ENCODE measurements around the gene TAF11L5. TPM values are rescaled to one million over a fixed set of nuclear protein-coding genes. Genes with fewer than 3 reads are reported as not detected.

TAF11L5 gene
- total RNA-seq, 1 experiment from 2014 or later, result not detected

DNA sequence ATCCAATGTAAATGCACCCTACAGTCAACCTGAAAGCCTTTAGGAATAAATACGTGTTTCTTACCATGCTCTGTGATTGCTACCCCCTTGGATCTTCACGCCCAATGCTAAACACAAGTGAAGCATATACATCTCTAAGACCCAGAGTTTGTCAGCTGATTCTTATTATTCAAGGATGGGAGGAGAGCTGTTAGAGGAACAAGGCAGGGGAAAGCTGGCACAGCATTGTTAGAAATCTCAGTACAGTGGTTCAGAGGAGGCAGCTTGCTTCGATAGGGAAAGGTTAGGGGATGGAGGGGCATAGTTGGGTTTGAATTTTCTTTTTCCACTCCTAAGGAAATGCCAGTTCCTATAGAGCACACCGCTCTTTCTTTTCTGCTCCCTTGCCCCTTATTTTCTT lies 43.7 kb upstream of the TAF11L5 start:
- no TSS peak for BruUV-seq (replicated peaks)
- intact Hi-C loops (cut with micrococcal nuclease), result no loop called here
- H3K36me3 ChIP-seq (ENCODE audit: control insufficient read depth in 1 of 2, insufficient read depth in 2 of 2, low read length in 2 of 2), result no peaks in the 10 kb centered on the region
- no peaks in the 10 kb centered on the region for H4K20me1 ChIP-seq (ENCODE audit: insufficient read depth)
- H2AFZ ChIP-seq (ENCODE audit: low read depth, low read length, poor library complexity, severe bottlenecking), result no peak overlapping the region
- H3K9me3 ChIP-seq (ENCODE audit: control insufficient read depth in 1 of 2, insufficient read depth in 1 of 2, low read depth in 1 of 2, low read length in 2 of 2), result no peaks in the 10 kb centered on the region; a peak in 1 of 4 replicates
- DNase-seq (ENCODE audit: low read depth, low spot score) (no peak), ATAC-seq (no peak)
- TF ChIP-seq TCF7L2 (IDR thresholded peaks at IDR 0.05; ENCODE audit: borderline replicate concordance, extremely low read depth, insufficient read depth, insufficient read length) (no peak), ZBTB33 (IDR thresholded peaks at IDR 0.05; ENCODE audit: extremely low read depth, insufficient replicate concordance, low read length) (no peak), SRF (IDR thresholded peaks at IDR 0.05; ENCODE audit: low read depth) (no peak), RAD21 (IDR thresholded peaks at IDR 0.05; ENCODE audit: low read depth) (no peak), YY1 (IDR thresholded peaks at IDR 0.05; ENCODE audit: extremely low read depth, insufficient replicate concordance, low read depth, low read length) (no peak), CBX3 (IDR thresholded peaks at IDR 0.05; ENCODE audit: low read depth) (no peak), EGR1 (IDR thresholded peaks at IDR 0.05; ENCODE audit: low read depth) (no peak), JUND (IDR thresholded peaks at IDR 0.05) (no peak), SIN3A (IDR thresholded peaks at IDR 0.05; ENCODE audit: low read depth) (no peak), CEBPB (IDR thresholded peaks at IDR 0.05; ENCODE audit: low read depth) (no peak), POLR2AphosphoS5 (IDR thresholded peaks at IDR 0.05; ENCODE audit: low read depth, low read length) (no peak), ELF1 (IDR thresholded peaks at IDR 0.05; ENCODE audit: borderline replicate concordance, low read depth) (no peak), POLR2A (IDR thresholded peaks at IDR 0.05; ENCODE audit: borderline replicate concordance, extremely low read depth, insufficient read depth, insufficient read length) (no peak), SP1 (IDR thresholded peaks at IDR 0.05; ENCODE audit: low read depth) (no peak)
- H3K4me3 ChIP-seq (replicated peaks in 1 of 2; ENCODE audit: low read depth in 1 of 2, low read length in 2 of 2), result no peak overlapping the region
- H3K4me2 ChIP-seq (ENCODE audit: low read length), result no peak overlapping the region
- H3K9ac ChIP-seq (ENCODE audit: low read length), result no peak overlapping the region
- ChIA-PET CTCF (no interaction called here), POLR2A (no interaction called here), RAD21 (ENCODE audit: low non-redundant PET in 1 of 2, low total read pairs in 2 of 2, uncharacterized antibody in 2 of 2, unreplicated experiment in 2 of 2) (no interaction called here)
- H3K27me3 ChIP-seq (ENCODE audit: insufficient read depth, low read length), result no peaks in the 10 kb centered on the region
- no peaks in the 10 kb centered on the region for H3K4me1 ChIP-seq (ENCODE audit: control insufficient read depth in 1 of 2, insufficient read depth in 2 of 2, low read length in 2 of 2)
- H3K27ac ChIP-seq (ENCODE audit: low read depth, low read length), result no peak overlapping the region
- H3K9me2 ChIP-seq (ENCODE audit: insufficient read depth), result no peaks in the 10 kb centered on the region
- no peaks in the 10 kb centered on the region for H3K79me2 ChIP-seq (ENCODE audit: insufficient read depth, low read length)
